Medulla oblongata (tissue), 1 donor: ENCODE results near the gene AQR.
"Not testable (repeated sequence)": the region's sequence is repeated elsewhere in the genome, so short reads cannot be mapped to it uniquely, and the experiment has no call there.

ENCODE experiments used
- DNase-seq: peaks from one replicate; pipeline ENCODE4 v3.0.0-alpha.2; 2015; ENCODE audit errors: extremely low spot score

The AQR gene

GRCh38 chr15:34953851-34954250 lies 15.7 kb downstream of the AQR start:
- DNase-seq: no peak

- no peak for DNase-seq
Measured at GRCh38 chr15:34952481-34952880, 17.1 kb downstream of the AQR start.

- no peak for DNase-seq
Measured at GRCh38 chr15:34951993-34952392, 17.5 kb downstream of the AQR start.

GRCh38 chr15:34944936-34945335 lies 24.6 kb downstream of the AQR start:
- DNase-seq: no peak

- no peak for DNase-seq
Measured at GRCh38 chr15:34943711-34944110, 25.8 kb downstream of the AQR start.

- not testable (repeated sequence) for DNase-seq
Measured at GRCh38 chr15:34943264-34943663, 26.3 kb downstream of the AQR start.

GRCh38 chr15:34942363-34942762 lies 27.2 kb downstream of the AQR start:
- DNase-seq: no peak

GRCh38 chr15:34941831-34942230 lies 27.7 kb downstream of the AQR start:
- no peak for DNase-seq

- no peak for DNase-seq
Measured at GRCh38 chr15:34941185-34941698, 28.3 kb downstream of the AQR start.

- DNase-seq: no peak
Measured at GRCh38 chr15:34933432-34933975, 36.0 kb downstream of the AQR start.

GRCh38 chr15:34928349-34928748 lies 41.2 kb downstream of the AQR start:
- DNase-seq: not testable (repeated sequence)

GRCh38 chr15:34927726-34928125 lies 41.8 kb downstream of the AQR start:
- no peak for DNase-seq

GRCh38 chr15:34914317-34914716 lies 55.2 kb downstream of the AQR start:
- no peak for DNase-seq

GRCh38 chr15:34905047-34905446 lies 64.5 kb downstream of the AQR start:
- DNase-seq: no peak

GRCh38 chr15:34904527-34904926 lies 65.0 kb downstream of the AQR start:
- no peak for DNase-seq

GRCh38 chr15:34900748-34901147 lies 68.8 kb downstream of the AQR start:
- DNase-seq: no peak

- no peak for DNase-seq
Measured at GRCh38 chr15:34896183-34896582, 73.4 kb downstream of the AQR start.

- DNase-seq: no peak
Measured at GRCh38 chr15:34893967-34894366, 75.6 kb downstream of the AQR start.

- DNase-seq: no peak
Measured at GRCh38 chr15:34892963-34893591, 76.5 kb downstream of the AQR start.

GRCh38 chr15:34890424-34890823 lies 79.1 kb downstream of the AQR start:
- DNase-seq: no peak

- no peak for DNase-seq
Measured at GRCh38 chr15:34889476-34889875, 80.1 kb downstream of the AQR start.

GRCh38 chr15:34886134-34886533 lies 83.4 kb downstream of the AQR start:
- DNase-seq: no peak

GRCh38 chr15:34883633-34884032 lies 85.9 kb downstream of the AQR start:
- no peak for DNase-seq

GRCh38 chr15:34883042-34883441 lies 86.5 kb downstream of the AQR start:
- DNase-seq: no peak
